HepG2 (cell line): ENCODE results near the gene BPIFB6. TPM values are rescaled to one million over a fixed set of nuclear protein-coding genes. Genes with fewer than 3 reads are reported as not detected.

ENCODE experiments used
- ATF7 ChIP-seq, 2 experiments: fragments of 450-650 bp in 1 of 2; sonication (generic) in 1 of 2; formaldehyde crosslinking in 1 of 2; IDR thresholded peaks; 2 replicates each; pipeline versions ENCODE4 v1.4.0 to v1.6.1; 2016 to 2020; ENCODE audit warnings: antibody characterized with exemption in 1 of 2, mild to moderate bottlenecking in 1 of 2, missing genetic modification reagents in 1 of 2
- GFI1 ChIP-seq: sonication (generic); formaldehyde crosslinking; IDR thresholded peaks from 2 replicates; pipeline ENCODE4 v1.5.0; 2020; ENCODE audit warnings: missing genetic modification reagents, mild to moderate bottlenecking, borderline replicate concordance
- GLI4 ChIP-seq: sonication (generic); formaldehyde crosslinking; IDR thresholded peaks from 2 replicates; pipeline ENCODE4 v1.5.1; 2020; ENCODE audit warnings: missing genetic modification reagents, mild to moderate bottlenecking, moderate library complexity, borderline replicate concordance
- HCFC1 ChIP-seq: fragments of 150-350 bp; IDR thresholded peaks from 2 replicates; pipeline ENCODE4 v1.6.1; 2014; ENCODE audit warnings: low read depth, low read length
- SAP130 ChIP-seq: IDR thresholded peaks from 2 replicates; pipeline ENCODE4 v1.6.1; 2016; ENCODE audit warnings: low read depth
- SPEN ChIP-seq: sonication (generic); formaldehyde crosslinking; IDR thresholded peaks from 2 replicates; pipeline ENCODE4 v1.5.1; 2020; ENCODE audit warnings: low read depth, mild to moderate bottlenecking, missing genetic modification reagents
- TAF15 ChIP-seq: fragments of 200-400 bp; formaldehyde crosslinking; IDR thresholded peaks from one replicate; pipeline ENCODE4 v1.6.1; 2018; ENCODE audit warnings: mild to moderate bottlenecking, low read depth, low read length; ENCODE audit not compliant: poor library complexity, severe bottlenecking
- TBX2 ChIP-seq: sonication (generic); formaldehyde crosslinking; IDR thresholded peaks from 2 replicates; pipeline ENCODE4 v1.5.0; 2020; ENCODE audit warnings: missing genetic modification reagents, mild to moderate bottlenecking, borderline replicate concordance
- TEAD3 ChIP-seq: optimal IDR thresholded peaks from 2 replicates; pipeline ENCODE3; 2016; ENCODE audit warnings: borderline replicate concordance
- ZMYM2 ChIP-seq: sonication (generic); formaldehyde crosslinking; IDR thresholded peaks from 2 replicates; pipeline ENCODE4 v1.8.0; 2022; ENCODE audit warnings: mild to moderate bottlenecking, missing genetic modification reagents
- ZNF3 ChIP-seq: IDR thresholded peaks from 2 replicates; pipeline ENCODE4 v1.7.0; 2017; ENCODE audit warnings: inconsistent platforms
- ZNF547 ChIP-seq: sonication (generic); formaldehyde crosslinking; IDR thresholded peaks from 2 replicates; pipeline ENCODE4 v1.5.1; 2020; ENCODE audit warnings: mild to moderate bottlenecking, missing genetic modification reagents
- ZNF674 ChIP-seq: sonication (generic); formaldehyde crosslinking; IDR thresholded peaks from 2 replicates; pipeline ENCODE4 v1.5.0; 2020; ENCODE audit warnings: low read depth, mild to moderate bottlenecking, missing genetic modification reagents
- ZNF737 ChIP-seq: sonication (generic); formaldehyde crosslinking; IDR thresholded peaks from 2 replicates; pipeline ENCODE4 v1.5.0; 2020; ENCODE audit warnings: missing genetic modification reagents, mild to moderate bottlenecking, borderline replicate concordance
- ZSCAN25 ChIP-seq: sonication (generic); formaldehyde crosslinking; IDR thresholded peaks from 2 replicates; pipeline ENCODE4 v1.8.0; 2022; ENCODE audit warnings: mild to moderate bottlenecking, missing genetic modification reagents
- polyA plus RNA-seq, 8 experiments: library from polyadenylated mRNA; depleted of rRNA in 3 of 8; stranded (reverse) in 7 of 8; unstranded in 1 of 8; fragments of >200 nt; fragmentation: Illumina TruSeq in 4 of 8; extraction: Trizol in 4 of 8; gene quantifications; 2 replicates each; pipeline versions ENCODE4 v1.2.1 to v1.2.3, GENCODE V29; 2011 to 2016; ENCODE audit warnings: low read depth in 4 of 8, missing spikeins in 1 of 8, mixed read lengths in 1 of 8; ENCODE audit not compliant: insufficient read depth in 1 of 8
- total RNA-seq, 5 experiments: library from RNA; depleted of rRNA; stranded (reverse); fragments of >200 nt; fragmentation: Illumina TruSeq; extraction: Trizol; gene quantifications; 2 replicates each; pipeline ENCODE4 v1.2.3, GENCODE V29; 2016; ENCODE audit warnings: low read depth in 1 of 5
- TF ChIP-seq, protein P1 (sequence below): sonication (generic); formaldehyde crosslinking; IDR thresholded peaks from 2 replicates; pipeline ENCODE4 v1.4.0; 2020; ENCODE audit warnings: missing genetic modification reagents
- TF ChIP-seq, protein P2 (sequence below): sonication (generic); formaldehyde crosslinking; IDR thresholded peaks from 2 replicates; pipeline ENCODE4 v1.5.0; 2020; ENCODE audit warnings: mild to moderate bottlenecking, missing genetic modification reagents, borderline replicate concordance
- TF ChIP-seq, protein P3 (sequence below): sonication (generic); IDR thresholded peaks from 2 replicates; pipeline ENCODE4 v1.6.1; 2016; ENCODE audit warnings: low read depth, borderline replicate concordance
- TF ChIP-seq, protein P4 (sequence below): sonication (generic); formaldehyde crosslinking; IDR thresholded peaks from 2 replicates; pipeline ENCODE4 v1.5.1; 2020; ENCODE audit warnings: missing genetic modification reagents, mild to moderate bottlenecking, borderline replicate concordance
- TF ChIP-seq, protein P5 (sequence below): sonication (generic); formaldehyde crosslinking; IDR thresholded peaks from 2 replicates; pipeline ENCODE4 v1.4.0; 2020; ENCODE audit warnings: mild to moderate bottlenecking, missing genetic modification reagents

The BPIFB6 gene
- total and polyA plus RNA-seq, 2 of the 13 experiments (the other 11 are each of a cell fraction or from before 2014, with no cell fraction given) = 0.13 to 1.7 TPM

DNA sequence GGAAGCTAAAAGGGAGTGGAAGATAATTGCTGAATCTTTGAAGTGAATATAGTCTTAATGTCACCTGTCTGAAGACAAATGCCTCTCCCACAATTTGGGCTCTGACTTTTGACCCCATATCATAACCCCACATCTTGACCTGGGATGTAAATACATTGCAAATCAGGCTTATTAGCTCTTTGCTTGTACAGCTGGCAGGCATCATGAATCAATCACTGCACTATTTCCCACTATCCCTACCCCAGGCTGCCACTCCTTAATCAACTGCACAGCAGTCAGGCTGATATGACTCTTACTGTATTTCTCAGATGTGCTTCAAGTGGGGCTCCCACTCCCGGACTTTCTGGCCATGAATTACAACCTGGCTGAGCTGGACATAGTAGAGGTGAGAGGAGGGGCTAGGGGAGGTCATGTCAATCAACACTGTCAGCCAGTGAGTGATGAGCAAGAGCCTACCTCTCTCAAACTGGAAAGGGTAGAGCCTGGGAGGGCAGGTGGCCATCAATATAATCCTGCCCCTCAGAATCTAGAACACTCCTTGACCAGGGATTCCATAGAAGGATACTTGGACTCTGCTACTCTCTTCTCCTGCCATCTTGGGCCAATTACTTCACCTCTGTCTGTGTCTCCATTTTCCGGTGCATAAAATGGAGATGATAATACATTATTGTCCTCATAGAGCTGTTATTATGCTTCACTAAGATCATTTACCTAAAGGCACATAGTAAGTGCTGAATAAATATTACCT is 11.7 kb downstream of the BPIFB6 start (continued):
- TF ChIP-seq TAF15 (no peak), ZMYM2 (CRISPR knock-in tag) (peak; percentile 25; the same call in 1 of the 2 replicates), TBX2 (CRISPR knock-in tag) (no peak), GFI1 (no peak), ZSCAN25 (0 out of 2 replicates have a peak, but pooled peaks have one; percentile 46), HCFC1 (no peak), GLI4 (CRISPR knock-in tag) (peak; percentile 39; the same call in 1 of the 2 replicates), TEAD3 (CRISPR knock-in tag) (peak; percentile 7), ATF7 (IDR thresholded peaks at IDR 0.05) (no peak), ATF7 (CRISPR knock-in tag; IDR thresholded peaks at IDR 0.05) (no peak), ZNF3 (CRISPR knock-in tag) (no peak), ZNF737 (0 out of 2 replicates have a peak, but pooled peaks have one; percentile 15), ZNF674 (CRISPR knock-in tag) (no peak), SPEN (CRISPR knock-in tag) (no peak), ZNF547 (CRISPR knock-in tag) (peak; percentile 49), SAP130 (no peak)
- TF ChIP-seq, protein P1, sequence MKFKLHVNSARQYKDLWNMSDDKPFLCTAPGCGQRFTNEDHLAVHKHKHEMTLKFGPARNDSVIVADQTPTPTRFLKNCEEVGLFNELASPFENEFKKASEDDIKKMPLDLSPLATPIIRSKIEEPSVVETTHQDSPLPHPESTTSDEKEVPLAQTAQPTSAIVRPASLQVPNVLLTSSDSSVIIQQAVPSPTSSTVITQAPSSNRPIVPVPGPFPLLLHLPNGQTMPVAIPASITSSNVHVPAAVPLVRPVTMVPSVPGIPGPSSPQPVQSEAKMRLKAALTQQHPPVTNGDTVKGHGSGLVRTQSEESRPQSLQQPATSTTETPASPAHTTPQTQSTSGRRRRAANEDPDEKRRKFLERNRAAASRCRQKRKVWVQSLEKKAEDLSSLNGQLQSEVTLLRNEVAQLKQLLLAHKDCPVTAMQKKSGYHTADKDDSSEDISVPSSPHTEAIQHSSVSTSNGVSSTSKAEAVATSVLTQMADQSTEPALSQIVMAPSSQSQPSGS (CRISPR knock-in tag) = 0 out of 2 replicates have a peak, but pooled peaks have one; percentile 15
- TF ChIP-seq, protein P2, sequence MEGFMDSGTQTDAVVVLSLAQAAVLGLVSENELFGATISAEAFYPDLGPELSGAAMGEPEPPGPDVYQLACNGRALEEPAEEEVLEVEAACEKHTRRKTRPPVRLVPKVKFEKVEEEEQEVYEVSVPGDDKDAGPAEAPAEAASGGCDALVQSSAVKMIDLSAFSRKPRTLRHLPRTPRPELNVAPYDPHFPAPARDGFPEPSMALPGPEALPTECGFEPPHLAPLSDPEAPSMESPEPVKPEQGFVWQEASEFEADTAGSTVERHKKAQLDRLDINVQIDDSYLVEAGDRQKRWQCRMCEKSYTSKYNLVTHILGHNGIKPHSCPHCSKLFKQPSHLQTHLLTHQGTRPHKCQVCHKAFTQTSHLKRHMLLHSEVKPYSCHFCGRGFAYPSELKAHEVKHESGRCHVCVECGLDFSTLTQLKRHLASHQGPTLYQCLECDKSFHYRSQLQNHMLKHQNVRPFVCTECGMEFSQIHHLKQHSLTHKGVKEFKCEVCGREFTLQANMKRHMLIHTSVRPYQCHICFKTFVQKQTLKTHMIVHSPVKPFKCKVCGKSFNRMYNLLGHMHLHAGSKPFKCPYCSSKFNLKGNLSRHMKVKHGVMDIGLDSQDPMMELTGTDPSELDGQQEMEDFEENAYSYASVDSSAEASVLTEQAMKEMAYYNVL = 0 out of 2 replicates have a peak, but pooled peaks have one; percentile 61
- TF ChIP-seq, protein P3, sequence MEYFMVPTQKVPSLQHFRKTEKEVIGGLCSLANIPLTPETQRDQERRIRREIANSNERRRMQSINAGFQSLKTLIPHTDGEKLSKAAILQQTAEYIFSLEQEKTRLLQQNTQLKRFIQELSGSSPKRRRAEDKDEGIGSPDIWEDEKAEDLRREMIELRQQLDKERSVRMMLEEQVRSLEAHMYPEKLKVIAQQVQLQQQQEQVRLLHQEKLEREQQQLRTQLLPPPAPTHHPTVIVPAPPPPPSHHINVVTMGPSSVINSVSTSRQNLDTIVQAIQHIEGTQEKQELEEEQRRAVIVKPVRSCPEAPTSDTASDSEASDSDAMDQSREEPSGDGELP = peak; percentile 58; the same call in 1 of the 2 replicates
- TF ChIP-seq, protein P4, sequence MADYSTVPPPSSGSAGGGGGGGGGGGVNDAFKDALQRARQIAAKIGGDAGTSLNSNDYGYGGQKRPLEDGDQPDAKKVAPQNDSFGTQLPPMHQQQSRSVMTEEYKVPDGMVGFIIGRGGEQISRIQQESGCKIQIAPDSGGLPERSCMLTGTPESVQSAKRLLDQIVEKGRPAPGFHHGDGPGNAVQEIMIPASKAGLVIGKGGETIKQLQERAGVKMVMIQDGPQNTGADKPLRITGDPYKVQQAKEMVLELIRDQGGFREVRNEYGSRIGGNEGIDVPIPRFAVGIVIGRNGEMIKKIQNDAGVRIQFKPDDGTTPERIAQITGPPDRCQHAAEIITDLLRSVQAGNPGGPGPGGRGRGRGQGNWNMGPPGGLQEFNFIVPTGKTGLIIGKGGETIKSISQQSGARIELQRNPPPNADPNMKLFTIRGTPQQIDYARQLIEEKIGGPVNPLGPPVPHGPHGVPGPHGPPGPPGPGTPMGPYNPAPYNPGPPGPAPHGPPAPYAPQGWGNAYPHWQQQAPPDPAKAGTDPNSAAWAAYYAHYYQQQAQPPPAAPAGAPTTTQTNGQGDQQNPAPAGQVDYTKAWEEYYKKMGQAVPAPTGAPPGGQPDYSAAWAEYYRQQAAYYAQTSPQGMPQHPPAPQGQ (CRISPR knock-in tag) = no peak
- TF ChIP-seq, protein P5, sequence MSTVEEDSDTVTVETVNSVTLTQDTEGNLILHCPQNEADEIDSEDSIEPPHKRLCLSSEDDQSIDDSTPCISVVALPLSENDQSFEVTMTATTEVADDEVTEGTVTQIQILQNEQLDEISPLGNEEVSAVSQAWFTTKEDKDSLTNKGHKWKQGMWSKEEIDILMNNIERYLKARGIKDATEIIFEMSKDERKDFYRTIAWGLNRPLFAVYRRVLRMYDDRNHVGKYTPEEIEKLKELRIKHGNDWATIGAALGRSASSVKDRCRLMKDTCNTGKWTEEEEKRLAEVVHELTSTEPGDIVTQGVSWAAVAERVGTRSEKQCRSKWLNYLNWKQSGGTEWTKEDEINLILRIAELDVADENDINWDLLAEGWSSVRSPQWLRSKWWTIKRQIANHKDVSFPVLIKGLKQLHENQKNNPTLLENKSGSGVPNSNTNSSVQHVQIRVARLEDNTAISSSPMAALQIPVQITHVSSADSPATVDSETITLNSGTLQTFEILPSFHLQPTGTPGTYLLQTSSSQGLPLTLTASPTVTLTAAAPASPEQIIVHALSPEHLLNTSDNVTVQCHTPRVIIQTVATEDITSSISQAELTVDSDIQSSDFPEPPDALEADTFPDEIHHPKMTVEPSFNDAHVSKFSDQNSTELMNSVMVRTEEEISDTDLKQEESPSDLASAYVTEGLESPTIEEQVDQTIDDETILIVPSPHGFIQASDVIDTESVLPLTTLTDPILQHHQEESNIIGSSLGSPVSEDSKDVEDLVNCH (CRISPR knock-in tag) = no peak
